ENCODE measurements around the gene KAZALD1. TPM values are rescaled to one million over a fixed set of nuclear protein-coding genes. Genes with fewer than 3 reads are reported as not detected.

Gene KAZALD1
- 1.0 and 1.1 TPM in 2 replicates for total RNA-seq

- no peak for DNase-seq (ENCODE audit: low read depth)
These were observed at the start of gene KAZALD1 for GRCh38 chr10:101061624-101062231. TSS of gene KAZALD1 (plus strand) at chr10:101061989. CDS start at chr10:101062593, 604 bp downstream.

- peak; percentile 89 for DNase-seq (ENCODE audit: low read depth)
These were observed 49.0 kb upstream of the KAZALD1 start for GRCh38 chr10:101012525-101013364.

GRCh38 chr10:101013365-101013825, 48.4 kb upstream of the KAZALD1 start:
- DNase-seq (ENCODE audit: low read depth), result no peak

- DNase-seq (ENCODE audit: low read depth), result peak; percentile 26
These were observed 47.4 kb upstream of the KAZALD1 start for GRCh38 chr10:101014230-101014884.

GRCh38 chr10:101014966-101015581, 46.7 kb upstream of the KAZALD1 start:
- peak; percentile 87 for DNase-seq (ENCODE audit: low read depth)

GRCh38 chr10:101015582-101015973, 46.2 kb upstream of the KAZALD1 start:
- DNase-seq (ENCODE audit: low read depth), result no peak

- no peak for DNase-seq (ENCODE audit: low read depth)
These were observed 45.0 kb upstream of the KAZALD1 start for GRCh38 chr10:101016814-101017213.

GRCh38 chr10:101018118-101018599, 43.6 kb upstream of the KAZALD1 start:
- no peak for DNase-seq (ENCODE audit: low read depth)

- peak; percentile 42 for DNase-seq (ENCODE audit: low read depth)
These were observed 43.0 kb upstream of the KAZALD1 start for GRCh38 chr10:101018600-101019439.

GRCh38 chr10:101019440-101019703, 42.4 kb upstream of the KAZALD1 start:
- DNase-seq (ENCODE audit: low read depth), result no peak

GRCh38 chr10:101020427-101021075, 41.2 kb upstream of the KAZALD1 start:
- no peak for DNase-seq (ENCODE audit: low read depth)

- no peak for DNase-seq (ENCODE audit: low read depth)
These were observed 40.5 kb upstream of the KAZALD1 start for GRCh38 chr10:101021239-101021638.

GRCh38 chr10:101021692-101022251, 40.0 kb upstream of the KAZALD1 start:
- no peak for DNase-seq (ENCODE audit: low read depth)

GRCh38 chr10:101022967-101023705, 38.7 kb upstream of the KAZALD1 start:
- no peak for DNase-seq (ENCODE audit: low read depth)

- no peak for DNase-seq (ENCODE audit: low read depth)
These were observed 34.6 kb upstream of the KAZALD1 start for GRCh38 chr10:101027106-101027720.

GRCh38 chr10:101028446-101029337, 33.1 kb upstream of the KAZALD1 start:
- peak; percentile 29 for DNase-seq (ENCODE audit: low read depth)

- DNase-seq (ENCODE audit: low read depth), result no peak
These were observed 32.1 kb upstream of the KAZALD1 start for GRCh38 chr10:101029520-101030295.

All from renal cortical epithelial cell (primary cell).